ENCODE data around the gene SFT2D3.

The SFT2D3 gene

DNA sequence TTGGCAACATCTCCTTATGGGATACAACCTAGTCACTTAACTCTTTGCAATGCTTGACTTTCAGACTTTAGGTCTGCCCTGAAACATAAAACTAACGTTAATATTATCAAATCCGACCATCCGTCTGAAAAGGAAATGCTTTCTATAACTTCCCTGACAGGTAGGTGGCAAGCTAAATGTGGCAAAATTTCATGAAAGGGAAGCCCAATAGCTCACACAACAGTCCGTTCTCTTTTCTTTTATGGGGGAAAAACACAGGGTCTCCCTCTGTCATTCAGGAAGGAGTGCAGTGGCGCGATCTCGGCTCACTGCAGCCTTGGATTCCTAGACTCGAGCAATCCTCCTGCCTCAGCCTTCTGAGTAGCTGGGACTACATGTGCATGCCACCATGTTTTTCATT lies 52.9 kb downstream of the SFT2D3 start:
- FAIRE-seq, result no peak

Measured in A204.1 (cell line).